Epithelial cell of esophagus (primary cell): ENCODE measurements around the gene GRIK2.

Experiments
- DNase-seq: peaks from one replicate; pipeline ENCODE4 v3.0.0; 2010; ENCODE audit warnings: low read depth
- H3K4me3 ChIP-seq: 2 replicates; pipeline ENCODE4 v1.5.1; 2011; ENCODE audit warnings: mild to moderate bottlenecking, low read length, control low read depth
- CTCF ChIP-seq: IDR thresholded peaks from 2 replicates; pipeline ENCODE4 v1.5.1; 2011; ENCODE audit warnings: low read depth, mild to moderate bottlenecking, low read length, control low read depth, inconsistent platforms; ENCODE audit not compliant: insufficient read depth; ENCODE audit errors: missing control alignments

GRIK2 gene

GRCh38 chr6:101728956-101729355 lies 335.4 kb downstream of the GRIK2 start:
- TF ChIP-seq CTCF, result no peak
- H3K4me3 ChIP-seq, result no peak overlapping the region
- no peak for DNase-seq

GRCh38 chr6:101730954-101731353 lies 337.4 kb downstream of the GRIK2 start:
- no peak overlapping the region for H3K4me3 ChIP-seq
- no peak for TF ChIP-seq CTCF
- peak; percentile 7 for DNase-seq

- no peak for TF ChIP-seq CTCF
- no peak overlapping the region for H3K4me3 ChIP-seq
Measured at GRCh38 chr6:101733899-101734298, 340.4 kb downstream of the GRIK2 start.

GRCh38 chr6:101738481-101738880 lies 345.0 kb downstream of the GRIK2 start:
- no peak for DNase-seq
- TF ChIP-seq CTCF, result no peak
- no peak overlapping the region for H3K4me3 ChIP-seq

More at GRCh38 chr6:101733899-101734298, 340.4 kb downstream of the GRIK2 start:
- DNase-seq, result no peak

GRCh38 chr6:101740631-101741030 lies 347.1 kb downstream of the GRIK2 start:
- TF ChIP-seq CTCF, result no peak
- H3K4me3 ChIP-seq, result no peak overlapping the region
- no peak for DNase-seq

- no peak overlapping the region for H3K4me3 ChIP-seq
- no peak for TF ChIP-seq CTCF
- DNase-seq, result no peak
Measured at GRCh38 chr6:101741474-101742171, 348.1 kb downstream of the GRIK2 start.

- peak; percentile 19 for DNase-seq
- no peak overlapping the region for H3K4me3 ChIP-seq
- TF ChIP-seq CTCF, result no peak
Measured at GRCh38 chr6:101747160-101747559, 353.7 kb downstream of the GRIK2 start.
